Renal cortical epithelial cell (primary cell): ENCODE measurements around the gene ANKRD33. TPM values are rescaled to one million over a fixed set of nuclear protein-coding genes. Genes with fewer than 3 reads are reported as not detected.

Experiments
- DNase-seq: peaks from one replicate; pipeline ENCODE4 v3.0.0-alpha.2; 2011; ENCODE audit warnings: low read depth
- total RNA-seq: library from RNA; depleted of rRNA; stranded (reverse); fragments of >200 nt; gene quantifications from 2 replicates; pipeline ENCODE4 v1.2.3, GENCODE V29; 2014

The ANKRD33 gene
- total RNA-seq, 1 donor from 2014 or later = not detected

DNA sequence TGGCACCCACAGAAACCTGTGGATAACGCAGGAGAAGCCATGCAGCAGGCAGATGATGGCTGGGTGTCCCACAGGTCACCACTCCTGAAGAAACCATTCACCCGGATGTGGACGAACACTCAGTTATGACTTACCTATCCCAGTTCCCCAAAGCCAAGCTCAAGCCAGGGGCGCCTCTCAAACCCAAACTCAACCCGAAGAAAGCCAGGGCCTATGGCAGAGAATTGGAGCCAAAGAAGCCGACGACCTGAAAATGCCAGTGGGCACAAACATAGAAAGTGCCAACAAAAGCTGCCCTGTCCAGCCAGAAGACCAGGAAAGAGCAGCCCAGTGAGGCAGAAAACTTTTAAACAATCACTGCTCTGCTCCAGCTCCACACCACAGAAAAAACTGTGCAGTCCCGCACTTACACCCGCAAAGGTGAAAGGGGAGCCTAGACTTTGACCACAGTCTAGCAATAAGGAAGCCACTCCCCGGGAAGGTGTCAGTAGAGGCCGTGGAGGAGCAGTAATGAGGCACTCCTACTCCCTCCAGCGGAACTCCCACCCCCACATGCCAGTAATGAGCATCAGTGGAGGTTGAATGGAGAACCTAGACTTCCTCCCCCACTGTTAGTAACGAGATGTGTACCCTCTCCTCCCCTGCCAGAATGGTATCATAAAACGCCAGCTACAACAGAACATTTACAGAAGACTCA, 13.4 kb downstream of the ANKRD33 start:
- peak; percentile 64 for DNase-seq

DNA sequence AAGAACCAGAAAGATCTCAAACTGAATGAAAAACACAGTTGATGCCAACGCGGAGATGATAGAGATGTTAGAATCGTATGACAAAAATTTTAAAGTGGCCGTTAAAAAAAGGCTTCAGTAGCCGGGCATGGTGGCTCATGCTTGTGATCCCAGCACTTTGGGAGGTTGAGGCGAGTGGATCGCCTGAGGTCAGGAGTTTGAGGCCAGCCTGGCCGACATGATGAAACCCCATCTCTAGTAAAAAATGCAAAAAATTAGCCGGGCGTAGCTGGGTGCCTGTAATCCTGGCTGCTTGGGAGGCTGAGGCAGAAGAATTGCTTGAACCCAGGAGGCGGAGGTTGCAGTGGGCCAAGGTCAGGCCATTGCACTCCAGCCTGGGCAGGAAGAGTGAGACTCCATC, 14.0 kb downstream of the ANKRD33 start:
- DNase-seq = no peak

GRCh38 chr12:51904951-51905470, 17.1 kb downstream of the ANKRD33 start:
- no peak for DNase-seq

DNA sequence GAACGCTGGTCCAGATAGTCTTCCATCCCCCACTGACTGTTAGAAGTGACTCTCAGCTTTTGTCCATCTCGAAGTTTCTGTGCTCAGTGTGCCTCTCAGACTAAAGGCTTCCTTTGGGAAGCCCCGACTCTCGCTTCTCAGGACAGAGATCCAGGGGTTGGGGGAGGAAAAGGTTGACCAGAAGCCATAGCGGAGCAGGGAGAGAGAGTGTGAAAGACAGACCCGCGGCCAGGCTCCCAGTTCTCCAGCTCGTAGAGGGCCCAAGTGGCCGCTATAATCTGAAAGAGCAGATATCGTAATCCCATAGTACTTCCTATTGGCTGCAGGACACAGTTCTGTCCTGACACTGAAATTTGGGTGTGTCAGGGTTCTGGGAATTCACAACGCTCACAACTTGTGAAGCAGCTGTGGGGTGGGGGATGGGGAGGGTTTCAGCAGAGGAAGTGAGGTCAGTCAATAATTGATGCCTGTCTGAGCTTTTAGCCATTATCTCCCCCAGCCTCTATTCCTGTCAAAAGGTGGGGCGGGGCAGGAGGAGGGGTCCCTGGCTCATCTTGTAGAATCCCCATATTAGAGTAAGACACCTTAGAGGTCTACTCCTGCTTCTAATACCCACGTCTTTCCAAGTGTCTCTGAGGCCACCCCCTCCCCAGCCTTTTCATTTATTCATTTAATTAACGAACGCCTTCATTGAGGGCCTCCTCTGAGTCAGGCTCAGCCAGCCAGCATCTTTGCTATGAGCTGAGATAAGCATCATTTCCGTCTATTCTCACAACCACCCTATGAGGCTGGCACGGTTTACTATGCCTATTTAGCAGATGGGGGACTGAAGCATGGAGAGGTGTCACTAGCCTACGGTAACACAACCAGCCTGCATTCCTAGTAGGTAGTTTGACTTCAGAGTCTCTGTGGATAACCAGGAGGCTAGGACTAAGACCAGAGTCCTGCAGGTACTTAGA, 17.8 kb downstream of the ANKRD33 start:
- DNase-seq = no peak

DNA sequence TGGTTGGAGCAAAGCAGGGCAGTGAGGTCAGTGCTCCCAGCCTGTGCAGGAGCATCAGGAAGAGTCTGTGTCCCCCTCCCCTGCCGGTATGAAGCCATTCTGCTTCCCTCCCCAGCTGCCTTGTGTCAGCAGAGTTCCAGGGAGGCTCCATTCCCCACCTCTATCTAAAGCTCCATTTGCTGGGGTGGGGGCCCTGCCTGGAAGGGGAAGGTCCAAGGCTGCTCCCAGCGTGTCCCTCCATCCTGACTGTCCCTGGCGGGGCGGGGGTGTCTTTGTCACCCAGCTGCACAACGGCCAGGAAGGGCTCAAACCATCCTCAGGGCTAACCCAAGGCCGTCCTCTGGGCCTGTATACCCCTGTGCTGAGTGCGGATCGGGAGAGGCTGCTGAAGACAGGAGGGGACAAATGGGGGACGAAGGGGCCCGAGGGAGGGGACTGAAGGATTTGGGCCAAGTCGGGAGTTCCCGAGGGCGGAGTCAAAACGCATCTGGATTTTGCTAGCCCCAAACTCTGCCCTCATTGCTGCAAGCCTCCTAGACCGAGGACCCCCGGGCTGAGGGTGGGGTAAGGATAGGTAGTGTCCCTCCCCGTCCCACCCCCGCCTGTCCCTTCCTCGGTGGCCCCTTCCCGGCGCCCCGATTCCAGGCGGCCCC, 18.7 kb downstream of the ANKRD33 start:
- DNase-seq = no peak

- no peak for DNase-seq
Observed at GRCh38 chr12:51907083-51907855, 19.4 kb downstream of the ANKRD33 start, which contains the start of gene ACVRL1. ACVRL1 (plus strand) TSS chr12:51907504; CDS start chr12:51912475, 4,971 bp downstream.

GRCh38 chr12:51907856-51908425, 20.0 kb downstream of the ANKRD33 start:
- no peak for DNase-seq

DNA sequence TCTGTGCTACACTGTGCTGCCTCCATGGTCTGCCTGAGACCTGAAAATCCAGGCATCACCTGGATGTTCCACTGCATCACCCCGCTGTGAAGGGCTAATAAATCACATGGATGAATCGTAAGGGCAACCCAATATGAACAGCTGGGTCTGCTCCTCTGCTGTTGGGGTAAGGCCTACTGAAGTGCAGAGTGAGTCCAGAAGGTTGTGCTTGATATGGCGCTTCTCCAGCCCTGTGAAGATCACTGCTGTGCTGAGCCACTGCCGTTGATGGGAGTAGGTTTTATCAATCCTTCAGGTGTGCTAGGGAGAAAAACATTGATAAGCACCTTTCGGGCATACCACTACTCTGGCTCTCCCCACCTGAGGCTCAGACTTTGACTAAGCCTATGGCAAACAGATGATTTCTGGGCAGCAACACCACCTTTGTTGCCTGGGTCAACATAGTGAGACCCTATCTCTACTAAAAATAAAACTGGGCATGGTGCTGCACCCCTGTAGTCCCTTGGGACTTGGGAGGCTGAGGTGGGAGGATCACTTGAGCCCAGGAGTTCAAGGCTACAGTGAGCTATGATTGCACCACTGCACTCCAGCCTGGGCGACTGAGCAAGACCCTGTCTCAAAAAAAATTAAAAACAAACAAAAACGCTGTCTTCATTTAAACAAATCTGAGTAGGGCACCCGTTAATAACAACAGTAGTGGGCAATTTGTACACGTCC, 21.1 kb downstream of the ANKRD33 start:
- DNase-seq = no peak

GRCh38 chr12:51910168-51910567, 22.3 kb downstream of the ANKRD33 start:
- no peak for DNase-seq

GRCh38 chr12:51910691-51911090, 22.8 kb downstream of the ANKRD33 start:
- no peak for DNase-seq

DNA sequence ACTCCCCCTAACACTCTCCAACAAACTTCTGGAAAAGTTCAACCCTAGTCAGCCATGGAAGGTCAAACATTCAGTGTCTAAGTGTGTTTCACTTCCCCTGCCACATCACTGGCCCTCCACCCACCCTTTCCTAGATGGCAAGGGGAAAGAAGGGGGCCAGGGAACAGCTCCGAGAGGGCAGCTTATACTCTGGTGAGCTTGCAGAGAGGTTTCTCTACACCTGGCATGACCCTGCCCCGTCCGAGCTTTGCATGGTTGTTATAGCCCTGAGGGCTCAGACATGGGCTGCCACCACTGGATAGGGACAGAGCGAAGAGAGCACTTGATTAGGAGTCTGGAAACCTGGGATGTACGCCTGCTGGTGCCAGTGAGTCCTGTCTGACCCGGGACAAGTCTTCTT, 23.4 kb downstream of the ANKRD33 start:
- no peak for DNase-seq

DNA sequence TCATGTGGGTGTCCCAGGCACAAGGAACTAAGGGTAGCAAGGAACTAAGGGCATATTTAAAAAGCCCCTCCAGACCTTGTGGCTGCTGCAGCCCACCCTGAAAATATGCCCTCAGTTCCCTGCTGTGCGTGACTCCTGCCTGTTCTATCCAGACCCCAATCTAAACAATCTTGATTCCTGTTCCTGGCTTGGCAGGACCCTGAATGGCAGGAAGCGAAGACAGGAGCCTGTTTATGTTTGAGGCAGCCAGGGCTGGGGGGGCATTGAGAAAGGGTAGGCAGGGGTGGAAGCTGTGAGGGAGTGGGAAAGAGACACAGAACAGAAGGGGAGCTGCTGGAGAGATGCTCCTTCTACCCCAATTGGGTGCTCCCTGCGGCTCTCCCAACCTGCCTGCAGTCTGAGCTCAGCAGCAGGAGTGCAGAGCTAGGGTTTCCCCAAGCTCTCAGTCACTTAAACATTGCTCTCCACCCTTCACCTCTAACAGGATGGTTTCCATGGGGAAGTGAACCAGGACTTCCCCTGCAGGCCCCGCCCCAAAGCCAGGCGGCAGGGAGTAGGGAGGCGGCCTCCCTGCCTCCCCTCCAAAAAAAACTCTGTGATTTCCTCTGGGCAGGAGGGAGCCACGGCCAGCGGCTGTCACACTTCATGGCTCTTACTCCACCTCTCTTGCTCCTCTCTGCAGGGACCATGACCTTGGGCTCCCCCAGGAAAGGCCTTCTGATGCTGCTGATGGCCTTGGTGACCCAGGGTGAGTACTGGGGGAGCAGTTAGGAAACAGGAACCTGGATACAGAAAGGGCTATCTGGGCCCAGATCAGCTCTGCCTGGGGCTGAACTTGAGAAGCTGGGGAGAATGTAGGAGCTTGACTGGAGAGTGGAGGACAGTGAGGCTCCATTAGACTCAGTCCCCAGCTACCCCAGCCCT, 24.1 kb downstream of the ANKRD33 start:
- DNase-seq = peak; percentile 25

DNA sequence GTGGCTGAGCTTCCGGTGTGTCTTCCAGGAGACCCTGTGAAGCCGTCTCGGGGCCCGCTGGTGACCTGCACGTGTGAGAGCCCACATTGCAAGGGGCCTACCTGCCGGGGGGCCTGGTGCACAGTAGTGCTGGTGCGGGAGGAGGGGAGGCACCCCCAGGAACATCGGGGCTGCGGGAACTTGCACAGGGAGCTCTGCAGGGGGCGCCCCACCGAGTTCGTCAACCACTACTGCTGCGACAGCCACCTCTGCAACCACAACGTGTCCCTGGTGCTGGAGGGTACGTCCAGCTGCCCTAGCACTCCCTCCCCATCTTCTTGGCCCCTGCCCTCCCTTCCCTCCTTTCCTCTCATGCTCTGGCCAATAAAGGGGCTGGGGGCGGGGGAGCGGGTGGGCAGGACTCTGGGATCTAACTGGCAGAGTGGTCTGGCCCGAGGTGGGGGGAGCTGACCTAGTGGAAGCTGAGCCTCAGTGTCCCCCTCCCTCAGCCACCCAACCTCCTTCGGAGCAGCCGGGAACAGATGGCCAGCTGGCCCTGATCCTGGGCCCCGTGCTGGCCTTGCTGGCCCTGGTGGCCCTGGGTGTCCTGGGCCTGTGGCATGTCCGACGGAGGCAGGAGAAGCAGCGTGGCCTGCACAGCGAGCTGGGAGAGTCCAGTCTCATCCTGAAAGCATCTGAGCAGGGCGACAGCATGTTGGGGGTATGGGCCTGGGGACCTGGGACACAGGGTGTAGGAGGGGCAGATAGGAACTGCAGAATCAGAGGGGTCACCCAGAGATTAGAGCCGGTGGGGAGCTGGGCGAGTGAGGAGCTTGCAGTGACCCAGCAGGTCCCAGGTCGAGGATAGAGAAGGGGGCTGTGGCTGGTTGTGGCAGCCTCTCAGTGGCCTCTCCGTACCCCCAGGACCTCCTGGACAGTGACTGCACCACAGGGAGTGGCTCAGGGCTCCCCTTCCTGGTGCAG, 25.4 kb downstream of the ANKRD33 start:
- no peak for DNase-seq

DNA sequence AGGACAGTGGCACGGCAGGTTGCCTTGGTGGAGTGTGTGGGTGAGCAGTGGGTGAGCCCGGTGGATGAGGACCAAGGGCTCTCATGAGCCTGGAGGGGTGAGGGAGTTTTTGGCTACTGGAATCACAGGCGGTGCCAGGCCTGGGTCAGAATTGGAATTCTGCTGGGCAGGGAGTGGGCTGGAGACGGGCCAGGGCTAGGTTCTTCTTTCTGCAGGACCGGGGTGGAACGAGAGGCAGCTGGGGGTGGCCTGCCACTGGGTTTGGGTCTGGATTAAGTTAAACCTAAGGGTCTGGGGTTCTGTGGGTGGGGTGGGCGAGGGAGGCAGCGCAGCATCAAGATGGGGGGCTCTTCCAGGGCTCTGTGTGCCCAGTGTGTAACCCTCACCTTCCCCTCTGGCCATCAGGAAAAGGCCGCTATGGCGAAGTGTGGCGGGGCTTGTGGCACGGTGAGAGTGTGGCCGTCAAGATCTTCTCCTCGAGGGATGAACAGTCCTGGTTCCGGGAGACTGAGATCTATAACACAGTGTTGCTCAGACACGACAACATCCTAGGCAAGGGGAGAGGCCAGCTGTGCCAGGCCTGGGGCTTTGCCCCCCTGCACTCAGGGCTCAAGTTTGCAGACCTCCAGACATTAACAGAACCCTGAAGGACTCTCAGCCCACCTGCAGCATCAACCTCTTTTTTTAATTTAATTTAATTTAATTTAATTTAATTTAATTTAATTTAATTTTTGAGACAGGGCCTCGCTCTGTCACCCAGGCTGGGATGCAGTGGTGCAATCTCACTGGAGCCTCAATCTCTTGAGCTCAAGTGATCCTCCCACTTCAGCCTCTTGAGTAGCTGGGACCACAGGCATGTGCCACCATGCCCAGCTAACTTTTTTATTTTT, 26.4 kb downstream of the ANKRD33 start:
- DNase-seq = no peak

DNA sequence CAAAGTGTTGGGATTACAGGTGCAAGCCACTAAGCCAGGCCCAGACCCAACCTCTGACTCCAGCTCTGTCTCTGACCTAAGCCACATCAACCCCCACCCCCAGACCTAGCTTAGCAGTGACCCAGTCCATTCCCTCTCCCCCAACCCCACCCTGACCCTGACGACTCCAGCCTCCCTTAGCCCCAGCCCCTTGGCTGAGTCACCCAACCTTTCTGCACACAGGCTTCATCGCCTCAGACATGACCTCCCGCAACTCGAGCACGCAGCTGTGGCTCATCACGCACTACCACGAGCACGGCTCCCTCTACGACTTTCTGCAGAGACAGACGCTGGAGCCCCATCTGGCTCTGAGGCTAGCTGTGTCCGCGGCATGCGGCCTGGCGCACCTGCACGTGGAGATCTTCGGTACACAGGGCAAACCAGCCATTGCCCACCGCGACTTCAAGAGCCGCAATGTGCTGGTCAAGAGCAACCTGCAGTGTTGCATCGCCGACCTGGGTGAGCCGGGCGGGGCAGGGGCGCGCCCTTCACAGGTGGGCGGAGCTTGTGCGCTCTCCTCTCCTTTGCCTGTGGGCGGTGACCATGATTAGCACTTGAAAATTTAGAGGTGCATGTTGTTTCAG, 27.2 kb downstream of the ANKRD33 start:
- DNase-seq = no peak

- DNase-seq = no peak
Observed at GRCh38 chr12:51915951-51916350, 28.0 kb downstream of the ANKRD33 start.
